Testis (tissue), 3 donors: ENCODE measurements around the gene TEAD1. TPM values are rescaled to one million over a fixed set of nuclear protein-coding genes. Genes with fewer than 3 reads are reported as not detected.

ENCODE experiments used
- DNase-seq: peaks from one replicate; pipeline ENCODE4 v3.0.0-alpha.2; 2019
- H3K27ac ChIP-seq, 2 donors: fragments of 200-600 bp; sonication (generic); one replicate each; pipeline ENCODE4 v1.5.1; 2019
- H3K27me3 ChIP-seq: fragments of 200-600 bp; sonication (generic); one replicate; pipeline ENCODE4 v1.5.1; 2019
- H3K36me3 ChIP-seq: fragments of 200-600 bp; sonication (generic); one replicate; pipeline ENCODE4 v1.5.1; 2017; ENCODE audit warnings: low read depth; ENCODE audit errors: missing control alignments
- H3K4me1 ChIP-seq: fragments of 200-600 bp; sonication (generic); one replicate; pipeline ENCODE4 v1.5.1; 2019
- H3K4me3 ChIP-seq, 2 donors: fragments of 200-600 bp; sonication (generic); one replicate each; pipeline ENCODE4 v1.5.1; 2017 to 2019
- H3K9me3 ChIP-seq: fragments of 200-600 bp; sonication (generic); one replicate; pipeline ENCODE4 v1.5.1; 2017
- CTCF ChIP-seq, 3 experiments: fragments of 450-650 bp in 2 of 3; fragments of 200-600 bp in 1 of 3; sonication (generic) in 1 of 3; IDR thresholded peaks; one replicate each; pipeline ENCODE4 v1.5.1; 2016 to 2019; ENCODE audit warnings: antibody characterized with exemption in 3 of 3, mild to moderate bottlenecking in 2 of 3, moderate library complexity in 1 of 3
- POLR2A ChIP-seq: fragments of 450-650 bp; IDR thresholded peaks from one replicate; pipeline ENCODE4 v1.6.1; 2017; ENCODE audit warnings: antibody characterized with exemption, mild to moderate bottlenecking, moderate library complexity
- WGBS, 2 donors: methylation state at CpG; one replicate each; pipeline ENCODE4 v1.1.5; 2018; 5-methylcytosine and 5-hydroxymethylcytosine counted together
- intact Hi-C: fragments of 100-400 bp; cut with DNase I; formaldehyde crosslinking; loops from one replicate; pipeline ENCODE4 v1.15.1; 2023; ENCODE audit warnings: low total_unique reads
- polyA plus RNA-seq: library from polyadenylated mRNA; stranded (reverse); fragments of 350-450 nt; fragmentation: Illumina TruSeq; extraction: RNeasy Lipid Tissue Mini Kit (QIAGEN cat#74804); gene quantifications from one replicate; pipeline ENCODE4 v1.2.3, GENCODE V29; 2014; ENCODE audit warnings: low read depth, low replicate concordance; ENCODE audit not compliant: insufficient read depth
- total RNA-seq, 2 donors: library from RNA; depleted of rRNA; stranded (reverse); fragments of >200 nt; gene quantifications; one replicate each; pipeline ENCODE4 v1.2.3, GENCODE V29; 2016

TEAD1 gene
- total and polyA plus RNA-seq, 3 donors from 2014 or later: 24.6 to 78.1 (median 63.5) TPM

- Histone ChIP-seq H3K27me3 (no peaks in the 10 kb centered on the region), H3K4me3 (no peak overlapping the region), H3K27ac (no peak overlapping the region), H3K9me3 (no peaks in the 10 kb centered on the region), H3K36me3 (no peaks in the 10 kb centered on the region), H3K4me1 (no peaks in the 10 kb centered on the region)
- TF ChIP-seq CTCF (IDR thresholded peaks at IDR 0.05) (no peak), POLR2A (no peak)
- intact Hi-C loops: no loop called here
- no peak for DNase-seq
- WGBS, 2 donors: 32 to 33% methylated on average over 3 of the region's 3 CpGs
Measured at GRCh38 chr11:12784445-12784844, 110.2 kb downstream of the TEAD1 start.

- Histone ChIP-seq H3K27ac (no peak overlapping the region), H3K36me3 (no peaks in the 10 kb centered on the region), H3K4me3 (no peak overlapping the region), H3K27me3 (no peaks in the 10 kb centered on the region), H3K4me1 (no peaks in the 10 kb centered on the region), H3K9me3 (no peaks in the 10 kb centered on the region)
- DNase-seq: no peak
- intact Hi-C loops: no loop called here
- no peak for TF ChIP-seq CTCF (IDR thresholded peaks at IDR 0.05)
- no peak for TF ChIP-seq POLR2A
- WGBS, 2 donors: 80 to 92% methylated on average over 5 of the region's 5 CpGs
Measured at GRCh38 chr11:12784987-12785386, 110.8 kb downstream of the TEAD1 start.

GRCh38 chr11:12785901-12786300 is 111.7 kb downstream of the TEAD1 start:
- Histone ChIP-seq H3K4me3 (no peak overlapping the region), H3K36me3 (no peaks in the 10 kb centered on the region), H3K9me3 (no peaks in the 10 kb centered on the region), H3K4me1 (no peaks in the 10 kb centered on the region), H3K27ac (no peak overlapping the region), H3K27me3 (no peaks in the 10 kb centered on the region)
- intact Hi-C loops: no loop called here
- 88 to 94% methylated on average over 4 to 5 of the region's 5 CpGs for whole genome bisulfite sequencing, 2 donors
- DNase-seq: no peak
- TF ChIP-seq CTCF (IDR thresholded peaks at IDR 0.05) (no peak), POLR2A (no peak)

GRCh38 chr11:12786450-12786849 is 112.2 kb downstream of the TEAD1 start:
- DNase-seq: no peak
- Histone ChIP-seq H3K9me3 (no peaks in the 10 kb centered on the region), H3K4me3 (no peak overlapping the region), H3K27ac (no peak overlapping the region), H3K4me1 (no peaks in the 10 kb centered on the region), H3K27me3 (no peaks in the 10 kb centered on the region), H3K36me3 (no peaks in the 10 kb centered on the region)
- 93 to 94% methylated on average over 4 of the region's 4 CpGs for WGBS, 2 donors
- intact Hi-C loops: no loop called here
- TF ChIP-seq CTCF (IDR thresholded peaks at IDR 0.05) (no peak), POLR2A (no peak)

- intact Hi-C loops: no loop called here
- Histone ChIP-seq H3K27me3 (no peaks in the 10 kb centered on the region), H3K27ac (no peak overlapping the region), H3K36me3 (no peaks in the 10 kb centered on the region), H3K4me1 (no peaks in the 10 kb centered on the region), H3K4me3 (no peak overlapping the region), H3K9me3 (no peaks in the 10 kb centered on the region)
- no peak for DNase-seq
- no peak for TF ChIP-seq POLR2A
- no peak for TF ChIP-seq CTCF (IDR thresholded peaks at IDR 0.05)
- 92 to 93% methylated on average over 5 of the region's 5 CpGs for WGBS, 2 donors
Measured at GRCh38 chr11:12786891-12787290, 112.7 kb downstream of the TEAD1 start.
